H54 (cell line): Measurements from ENCODE around the gene CHRNE.
A peak's percentile ranks its signal among the peaks of the same experiment; 100 is the strongest.
"Not testable (repeated sequence)": the region's sequence is repeated elsewhere in the genome, so short reads cannot be mapped to it uniquely, and the experiment has no call there.

Source experiments
- DNase-seq: peaks from one replicate; pipeline ENCODE4 v3.0.0; 2011; ENCODE audit warnings: low spot score, mixed read lengths; ENCODE audit not compliant: insufficient read length
- FAIRE-seq: peaks from 3 replicates; lab custom pipeline; 2011; peaks lifted over from hg19 to GRCh38; lab: Jason Lieb, UNC
- POLR2A ChIP-seq: IDR thresholded peaks from 2 replicates; pipeline ENCODE4 v1.6.1; 2011; ENCODE audit warnings: low read depth, mild to moderate bottlenecking, low read length

CHRNE gene

GRCh38 chr17:4935650-4936049 lies 32.8 kb upstream of the CHRNE start:
- no peak for TF ChIP-seq POLR2A
- DNase-seq = no peak
- no peak for FAIRE-seq

- DNase-seq (peak; percentile 75), FAIRE-seq (no peak)
- no peak for TF ChIP-seq POLR2A
Observed at GRCh38 chr17:4934173-4934979, 31.5 kb upstream of the CHRNE start.

DNA sequence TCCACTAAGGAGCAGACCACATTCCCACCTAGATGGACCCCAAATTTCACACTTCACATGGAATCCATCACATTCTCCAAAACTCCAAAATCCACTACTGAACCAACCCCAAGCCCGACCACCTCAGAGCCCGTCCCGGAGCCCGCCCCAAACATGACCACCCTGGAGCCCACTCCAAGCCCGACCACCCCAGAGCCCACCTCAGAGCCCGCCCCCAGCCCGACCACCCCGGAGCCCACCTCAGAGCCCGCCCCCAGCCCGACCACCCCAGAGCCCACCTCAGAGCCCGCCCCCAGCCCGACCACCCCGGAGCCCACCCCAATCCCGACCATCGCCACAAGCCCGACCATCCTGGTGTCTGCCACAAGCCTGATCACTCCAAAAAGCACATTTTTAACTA lies 30.7 kb upstream of the CHRNE start:
- no peak for TF ChIP-seq POLR2A
- DNase-seq (no peak), FAIRE-seq (no peak)

GRCh38 chr17:4932756-4933155 lies 29.9 kb upstream of the CHRNE start:
- TF ChIP-seq POLR2A = no peak
- no peak for FAIRE-seq
- DNase-seq = no peak

- no peak for TF ChIP-seq POLR2A
- FAIRE-seq (no peak), DNase-seq (no peak)
Observed at GRCh38 chr17:4931963-4932362, 29.1 kb upstream of the CHRNE start, which contains the start of gene GP1BA. Gene GP1BA, plus strand, starts transcription at chr17:4932277. Its CDS starts 328 bp downstream, at chr17:4932605.

DNA sequence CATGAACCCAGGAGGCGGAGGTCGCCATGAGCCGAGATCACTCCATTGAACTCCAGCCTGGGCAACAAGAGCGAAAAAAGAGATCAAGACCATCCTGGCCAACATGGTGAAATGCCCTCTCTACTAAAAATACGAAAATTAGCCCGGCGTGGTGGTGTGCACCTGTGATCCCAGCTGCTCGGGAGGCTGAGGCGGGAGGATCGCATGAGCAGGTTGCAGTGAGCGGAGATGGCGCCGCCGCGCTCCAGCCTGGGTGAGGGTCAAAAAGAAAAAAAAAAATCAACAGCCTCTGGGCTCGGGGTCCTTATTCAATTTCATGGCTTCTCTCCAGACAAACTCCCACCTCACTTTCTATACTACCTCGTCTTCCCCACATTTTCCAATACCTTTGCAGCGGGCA lies 26.0 kb upstream of the CHRNE start:
- no peak for TF ChIP-seq POLR2A
- no peak for DNase-seq
- no peak for FAIRE-seq

GRCh38 chr17:4926577-4927335 lies 23.9 kb upstream of the CHRNE start:
- not testable (repeated sequence) for DNase-seq, FAIRE-seq

DNA sequence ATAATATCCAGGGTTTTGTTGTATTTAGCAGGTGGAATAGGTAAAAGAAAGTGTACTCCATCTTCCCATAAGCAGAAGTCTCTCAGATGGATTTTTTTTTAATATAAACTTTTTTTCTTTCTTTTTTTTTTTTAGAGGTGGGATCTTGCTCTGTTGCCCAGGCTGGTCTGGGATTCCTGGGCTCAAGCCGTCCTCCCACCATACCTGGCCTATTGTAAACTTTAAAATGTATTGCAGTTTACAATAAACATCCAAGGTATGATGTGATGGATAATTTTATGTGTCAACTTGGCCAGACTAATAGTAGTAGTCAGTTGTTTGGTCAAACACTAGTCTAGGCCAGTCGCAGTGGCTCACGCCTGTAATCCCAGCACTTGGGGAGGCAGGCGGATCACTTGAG lies 18.4 kb upstream of the CHRNE start:
- DNase-seq (no peak), FAIRE-seq (no peak)
- no peak for TF ChIP-seq POLR2A

GRCh38 chr17:4920351-4921048 lies 17.6 kb upstream of the CHRNE start:
- FAIRE-seq (no peak), DNase-seq (no peak)
- no peak for TF ChIP-seq POLR2A

GRCh38 chr17:4919511-4920047 lies 16.7 kb upstream of the CHRNE start:
- DNase-seq (no peak), FAIRE-seq (no peak)
- TF ChIP-seq POLR2A = no peak

DNA sequence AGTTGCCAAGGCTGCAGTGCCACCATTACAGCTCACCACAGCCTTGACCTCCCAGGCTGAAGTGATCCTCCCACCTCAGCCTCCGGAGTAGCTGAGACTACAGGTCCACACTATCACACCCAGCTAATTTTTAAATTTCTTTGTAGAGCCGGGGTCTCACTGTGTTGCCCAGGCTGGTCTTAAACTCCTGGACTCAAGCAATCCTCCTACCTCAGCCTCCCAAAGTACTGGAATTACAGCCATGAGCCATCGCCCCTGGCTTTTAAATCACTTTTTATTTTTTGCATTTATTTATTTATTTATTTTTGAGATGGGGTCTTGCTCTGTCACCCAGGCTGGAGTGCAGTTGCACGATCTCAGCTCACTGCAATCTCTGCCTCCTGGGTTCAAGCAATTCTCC lies 11.7 kb upstream of the CHRNE start:
- not testable (repeated sequence) for DNase-seq, FAIRE-seq

DNA sequence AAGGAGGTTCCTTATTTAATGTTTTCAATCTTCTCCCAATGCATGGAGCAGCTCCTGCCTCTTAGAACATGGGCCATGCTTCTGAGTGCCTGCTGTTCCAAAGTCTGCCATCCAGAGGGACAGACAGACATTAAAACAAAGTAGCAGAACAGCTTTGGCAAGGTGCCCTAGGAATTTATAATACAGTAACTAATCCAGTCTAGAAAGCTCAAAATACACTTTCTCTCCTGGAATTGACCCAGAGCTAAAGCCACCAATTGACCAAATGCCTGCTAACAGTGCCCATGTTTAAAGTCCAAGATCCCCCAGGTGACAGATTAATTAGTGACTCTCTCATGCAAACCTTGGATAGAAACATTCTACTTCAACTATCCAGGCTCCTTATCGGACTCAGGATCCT lies 11.1 kb upstream of the CHRNE start:
- FAIRE-seq (no peak), DNase-seq (no peak)
- TF ChIP-seq POLR2A = no peak

DNA sequence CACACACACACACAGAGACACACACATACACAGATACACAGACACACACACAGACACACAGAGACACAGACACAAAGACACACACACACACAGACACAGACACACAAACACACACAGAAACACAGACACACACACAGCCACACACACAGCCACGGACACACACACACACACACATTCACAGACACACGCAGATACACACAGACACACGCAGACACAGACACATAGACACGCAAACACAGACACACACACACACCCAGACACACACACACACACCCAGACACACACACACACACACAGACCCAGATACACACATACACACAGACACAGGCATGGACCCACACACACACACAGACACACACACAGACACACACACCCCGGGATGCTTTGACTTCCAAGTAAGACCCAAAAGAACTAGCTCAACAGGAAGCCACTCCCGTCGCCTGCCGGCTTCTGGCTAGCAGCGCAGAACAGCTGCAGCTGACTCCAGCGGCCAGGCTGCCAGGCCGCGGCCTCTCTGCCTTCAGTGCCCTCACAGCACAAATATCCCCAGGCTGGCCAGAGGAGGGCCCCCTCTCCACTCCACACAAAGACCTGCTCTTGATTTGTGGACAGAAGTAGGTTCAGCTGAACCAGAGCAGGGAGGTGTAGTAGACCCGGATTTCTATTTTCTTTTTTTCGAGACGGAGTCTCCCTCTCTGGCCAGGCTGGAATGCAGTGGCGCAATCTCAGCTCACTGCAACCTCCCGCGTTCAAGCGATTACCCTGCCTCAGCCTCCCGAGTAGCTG lies 6.0 kb upstream of the CHRNE start:
- no peak for TF ChIP-seq POLR2A
- DNase-seq (peak; percentile 85), FAIRE-seq (no peak)
